Suprapubic skin (tissue), 4 donors: ENCODE data around the gene JMY. TPM values are rescaled to one million over a fixed set of nuclear protein-coding genes. Genes with fewer than 3 reads are reported as not detected.
A peak's percentile ranks its signal among the peaks of the same experiment; 100 is the strongest.

Experiments used
- DNase-seq, 2 donors: peaks; one replicate each; pipeline ENCODE4 v3.0.0-alpha.2; 2019; ENCODE audit warnings: low spot score in 2 of 2
- H3K27ac ChIP-seq: fragments of 200-600 bp; sonication (generic); one replicate; pipeline ENCODE4 v1.5.1; 2019
- H3K27me3 ChIP-seq: fragments of 200-600 bp; sonication (generic); one replicate; pipeline ENCODE4 v1.5.1; 2019
- H3K36me3 ChIP-seq: fragments of 200-600 bp; sonication (generic); one replicate; pipeline ENCODE4 v1.5.1; 2019
- H3K4me1 ChIP-seq: fragments of 200-600 bp; sonication (generic); one replicate; pipeline ENCODE4 v1.5.1; 2019
- H3K4me3 ChIP-seq: fragments of 200-600 bp; sonication (generic); one replicate; pipeline ENCODE4 v1.5.1; 2019; ENCODE audit warnings: mild to moderate bottlenecking
- H3K9me3 ChIP-seq: fragments of 200-600 bp; sonication (generic); one replicate; pipeline ENCODE4 v1.5.1; 2019
- CTCF ChIP-seq, 2 donors: fragments of 200-600 bp in 1 of 2; fragments of 450-650 bp in 1 of 2; sonication (generic) in 1 of 2; IDR thresholded peaks; one replicate each; pipeline ENCODE4 v1.5.1; 2016 to 2019; ENCODE audit warnings: antibody characterized with exemption in 2 of 2, mild to moderate bottlenecking in 1 of 2, moderate library complexity in 1 of 2
- EP300 ChIP-seq: sonication (generic); formaldehyde crosslinking; IDR thresholded peaks from one replicate; pipeline ENCODE4 v1.6.1; 2017; ENCODE audit warnings: antibody characterized with exemption
- POLR2A ChIP-seq, 2 donors: fragments of 450-650 bp; IDR thresholded peaks; one replicate each; pipeline ENCODE4 v1.6.1; 2017; ENCODE audit warnings: antibody characterized with exemption in 2 of 2, mild to moderate bottlenecking in 2 of 2, moderate library complexity in 2 of 2
- POLR2AphosphoS5 ChIP-seq, 3 donors: sonication (generic); formaldehyde crosslinking; IDR thresholded peaks; one replicate each; pipeline ENCODE4 v1.6.1; 2017; ENCODE audit warnings: antibody characterized with exemption in 3 of 3
- WGBS: methylation state at CpG from one replicate; pipeline ENCODE4 v1.1.5; 2018; 5-methylcytosine and 5-hydroxymethylcytosine counted together
- total RNA-seq, 4 donors: library from RNA; depleted of rRNA; stranded (reverse); fragments of >200 nt; gene quantifications; one replicate each; pipeline ENCODE4 v1.1.0, GENCODE V29; 2016

Gene JMY
- 10 to 100 TPM; 17.6 to 34.4 (median 22.0) TPM for total RNA-seq

GRCh38 chr5:79235634-79236361, at the start of gene JMY:
Gene JMY (plus strand): TSS chr5:79236131. CDS start chr5:79236651, 520 bp downstream.
- Histone ChIP-seq H3K4me1 (peaks cover 34% of the 10 kb centered on the region), H3K36me3 (no peaks in the 10 kb centered on the region), H3K4me3 (peak within 1 kb of the TSS; percentile 86), H3K27me3 (no peaks in the 10 kb centered on the region), H3K9me3 (no peaks in the 10 kb centered on the region), H3K27ac (peak within 1 kb of the TSS; percentile 94)
- under 1% methylated on average over 49 of the region's 83 CpGs for WGBS
- TF ChIP-seq POLR2AphosphoS5 (IDR thresholded peaks at IDR 0.05) (peak in 1 of 3 donors; percentile 43), CTCF (IDR thresholded peaks at IDR 0.05) (no peak), EP300 (no peak), POLR2A (IDR thresholded peaks at IDR 0.05) (peak; percentile 63 to 77)
- peak; percentile 92 to 94 for DNase-seq

- DNase-seq: no peak
- TF ChIP-seq POLR2AphosphoS5 (IDR thresholded peaks at IDR 0.05): no peak
- no peak for TF ChIP-seq CTCF (IDR thresholded peaks at IDR 0.05)
- TF ChIP-seq EP300: no peak
- TF ChIP-seq POLR2A (IDR thresholded peaks at IDR 0.05): no peak
- Histone ChIP-seq H3K9me3 (no peaks in the 10 kb centered on the region), H3K4me1 (peaks cover 23% of the 10 kb centered on the region), H3K27me3 (no peaks in the 10 kb centered on the region), H3K36me3 (no peaks in the 10 kb centered on the region), H3K4me3 (no peak overlapping the region), H3K27ac (no peak overlapping the region)
- WGBS: 76% methylated on average over 1 of the region's 1 CpG
These were observed 49.5 kb upstream of the JMY start for GRCh38 chr5:79186455-79186854.

- Histone ChIP-seq H3K36me3 (no peaks in the 10 kb centered on the region), H3K27me3 (no peaks in the 10 kb centered on the region), H3K4me3 (no peak overlapping the region), H3K27ac (no peak overlapping the region), H3K9me3 (no peaks in the 10 kb centered on the region), H3K4me1 (peaks cover 15% of the 10 kb centered on the region)
- no peak for DNase-seq
- TF ChIP-seq CTCF (IDR thresholded peaks at IDR 0.05): no peak
- no peak for TF ChIP-seq EP300
- WGBS: 66% methylated on average over 8 of the region's 8 CpGs
These were observed 46.3 kb upstream of the JMY start for GRCh38 chr5:79189439-79190234.

GRCh38 chr5:79190235-79190529, 45.7 kb upstream of the JMY start:
- Histone ChIP-seq H3K36me3 (no peaks in the 10 kb centered on the region), H3K27me3 (no peaks in the 10 kb centered on the region), H3K4me1 (peaks cover 15% of the 10 kb centered on the region), H3K27ac (no peak overlapping the region), H3K4me3 (no peak overlapping the region), H3K9me3 (no peaks in the 10 kb centered on the region)
- 71% methylated on average over 2 of the region's 2 CpGs for WGBS
- no peak for TF ChIP-seq POLR2AphosphoS5 (IDR thresholded peaks at IDR 0.05)
- TF ChIP-seq EP300: no peak
- TF ChIP-seq POLR2A (IDR thresholded peaks at IDR 0.05): no peak
- no peak for TF ChIP-seq CTCF (IDR thresholded peaks at IDR 0.05)
- DNase-seq: no peak

- H3K27me3 ChIP-seq: no peaks in the 10 kb centered on the region
- no peak for DNase-seq
- TF ChIP-seq POLR2A (IDR thresholded peaks at IDR 0.05) (no peak), CTCF (IDR thresholded peaks at IDR 0.05) (no peak), POLR2AphosphoS5 (IDR thresholded peaks at IDR 0.05) (no peak), EP300 (no peak)
- no peak overlapping the region for H3K4me3 ChIP-seq
- H3K36me3 ChIP-seq: no peaks in the 10 kb centered on the region
- H3K4me1 ChIP-seq: peaks cover 15% of the 10 kb centered on the region
- H3K9me3 ChIP-seq: no peaks in the 10 kb centered on the region
- no peak overlapping the region for H3K27ac ChIP-seq
- 86% methylated on average over 6 of the region's 6 CpGs for WGBS
These were observed 44.5 kb upstream of the JMY start for GRCh38 chr5:79191457-79191856.
